HepG2 (cell line): ENCODE measurements around the gene CCDC126. TPM values are rescaled to one million over a fixed set of nuclear protein-coding genes. Genes with fewer than 3 reads are reported as not detected.

Source experiments
- CCAR2 ChIP-seq: fragments of 200-400 bp; formaldehyde crosslinking; optimal IDR thresholded peaks from 2 replicates; pipeline ENCODE3; 2018; ENCODE audit warnings: low read depth, mild to moderate bottlenecking, low read length, moderate library complexity
- ELK4 ChIP-seq: sonication (generic); formaldehyde crosslinking; IDR thresholded peaks from 2 replicates; pipeline ENCODE4 v1.9.0; 2021; ENCODE audit warnings: missing genetic modification reagents, borderline replicate concordance
- FOXO4 ChIP-seq: sonication (generic); formaldehyde crosslinking; conservative IDR thresholded peaks from 2 replicates; pipeline ENCODE4 v1.8.1; 2023; ENCODE audit warnings: missing genetic modification reagents
- GRHL1 ChIP-seq: sonication (generic); formaldehyde crosslinking; conservative IDR thresholded peaks from 2 replicates; pipeline ENCODE4 v1.8.0; 2022; ENCODE audit warnings: missing genetic modification reagents
- GTF2F1 ChIP-seq: fragments of 150-350 bp; IDR thresholded peaks from 2 replicates; pipeline ENCODE4 v1.6.1; 2014; ENCODE audit warnings: low read length
- HES4 ChIP-seq: sonication (generic); formaldehyde crosslinking; IDR thresholded peaks from 2 replicates; pipeline ENCODE4 v1.9.0; 2021; ENCODE audit warnings: mild to moderate bottlenecking, missing genetic modification reagents, borderline replicate concordance
- KDM2A ChIP-seq: sonication (generic); formaldehyde crosslinking; IDR thresholded peaks from 2 replicates; pipeline ENCODE4 v1.4.0; 2020; ENCODE audit warnings: low read depth, missing genetic modification reagents, borderline replicate concordance
- KMT2A ChIP-seq: sonication (generic); formaldehyde crosslinking; IDR thresholded peaks from 2 replicates; pipeline ENCODE4 v1.4.0; 2020; ENCODE audit warnings: missing genetic modification reagents
- REXO4 ChIP-seq: sonication (generic); formaldehyde crosslinking; IDR thresholded peaks from 2 replicates; pipeline ENCODE4 v1.8.0; 2022; ENCODE audit warnings: missing genetic modification reagents, mild to moderate bottlenecking, borderline replicate concordance
- RFXAP ChIP-seq: sonication (generic); formaldehyde crosslinking; IDR thresholded peaks from 2 replicates; pipeline ENCODE4 v1.4.0; 2020; ENCODE audit warnings: missing genetic modification reagents, borderline replicate concordance
- TIGD3 ChIP-seq: sonication (generic); formaldehyde crosslinking; IDR thresholded peaks from 2 replicates; pipeline ENCODE4 v1.5.1; 2020; ENCODE audit warnings: mild to moderate bottlenecking, missing genetic modification reagents, borderline replicate concordance
- ZBTB26 ChIP-seq: IDR thresholded peaks from 2 replicates; pipeline ENCODE4 v1.6.1; 2016; ENCODE audit warnings: missing compliant biosample characterization, missing genetic modification reagents, borderline replicate concordance
- ZBTB3 ChIP-seq: sonication (generic); formaldehyde crosslinking; IDR thresholded peaks from 2 replicates; pipeline ENCODE4 v1.4.0; 2020; ENCODE audit warnings: low read depth, mild to moderate bottlenecking, moderate library complexity, missing genetic modification reagents, borderline replicate concordance
- ZNF230 ChIP-seq: sonication (generic); formaldehyde crosslinking; IDR thresholded peaks from 2 replicates; pipeline ENCODE4 v1.4.0; 2020; ENCODE audit warnings: mild to moderate bottlenecking, missing genetic modification reagents
- ZNF256 ChIP-seq: sonication (generic); formaldehyde crosslinking; conservative IDR thresholded peaks from 2 replicates; pipeline ENCODE4 v1.4.0; 2020; ENCODE audit warnings: missing genetic modification reagents
- ZNF30 ChIP-seq: sonication (generic); formaldehyde crosslinking; IDR thresholded peaks from 2 replicates; pipeline ENCODE4 v1.5.0; 2020; ENCODE audit warnings: mild to moderate bottlenecking, missing genetic modification reagents
- ZNF350 ChIP-seq: sonication (generic); formaldehyde crosslinking; IDR thresholded peaks from 2 replicates; pipeline ENCODE4 v1.4.0; 2020; ENCODE audit warnings: mild to moderate bottlenecking, low read depth, missing genetic modification reagents, borderline replicate concordance
- ZNF362 ChIP-seq: sonication (generic); formaldehyde crosslinking; IDR thresholded peaks from 2 replicates; pipeline ENCODE4 v1.4.0; 2020; ENCODE audit warnings: missing genetic modification reagents, mild to moderate bottlenecking, borderline replicate concordance
- ZSCAN22 ChIP-seq: sonication (generic); formaldehyde crosslinking; IDR thresholded peaks from 2 replicates; pipeline ENCODE4 v1.4.0; 2020; ENCODE audit warnings: mild to moderate bottlenecking, missing genetic modification reagents
- polyA plus RNA-seq, 8 experiments: library from polyadenylated mRNA; depleted of rRNA in 3 of 8; stranded (reverse) in 7 of 8; unstranded in 1 of 8; fragments of >200 nt; fragmentation: Illumina TruSeq in 4 of 8; extraction: Trizol in 4 of 8; gene quantifications; 2 replicates each; pipeline versions ENCODE4 v1.2.1 to v1.2.3, GENCODE V29; 2011 to 2016; ENCODE audit warnings: low read depth in 4 of 8, missing spikeins in 1 of 8, mixed read lengths in 1 of 8; ENCODE audit not compliant: insufficient read depth in 1 of 8
- total RNA-seq, 5 experiments: library from RNA; depleted of rRNA; stranded (reverse); fragments of >200 nt; fragmentation: Illumina TruSeq; extraction: Trizol; gene quantifications; 2 replicates each; pipeline ENCODE4 v1.2.3, GENCODE V29; 2016; ENCODE audit warnings: low read depth in 1 of 5

The CCDC126 gene
- total and polyA plus RNA-seq, 2 of the 13 experiments (the other 11 are each of a cell fraction or from before 2014, with no cell fraction given) = 3.5 to 9.3 TPM

GRCh38 chr7:23597094-23598091 lies at the start of gene CCDC126 (continued):
- TF ChIP-seq ZBTB26 = peak; percentile 76; the same call in 1 of the 2 replicates
- TF ChIP-seq ZSCAN22 (CRISPR knock-in tag) = peak; percentile 47; the same call in 1 of the 2 replicates
- TF ChIP-seq HES4 (CRISPR knock-in tag) = no peak
- TF ChIP-seq REXO4 (CRISPR knock-in tag) = no peak
- TF ChIP-seq CCAR2 = no peak
- TF ChIP-seq GTF2F1 = no peak
- no peak for TF ChIP-seq ZNF30 (CRISPR knock-in tag)
- TF ChIP-seq ZNF350 (CRISPR knock-in tag) = peak; percentile 71; the same call in 1 of the 2 replicates
- TF ChIP-seq ZNF362 (CRISPR knock-in tag) = no peak
- peak; percentile 84 for TF ChIP-seq ZNF256 (CRISPR knock-in tag)
- 0 out of 2 replicates have a peak, but pooled peaks have one; percentile 53 for TF ChIP-seq ZNF230
- TF ChIP-seq ZBTB3 (CRISPR knock-in tag) = no peak
- peak; percentile 92 for TF ChIP-seq KDM2A (CRISPR knock-in tag)
- 0 out of 2 replicates have a peak, but pooled peaks have one; percentile 58 for TF ChIP-seq FOXO4 (CRISPR knock-in tag)
- no peak for TF ChIP-seq ELK4 (CRISPR knock-in tag)
- TF ChIP-seq TIGD3 = 0 out of 2 replicates have a peak, but pooled peaks have one; percentile 54
- TF ChIP-seq GRHL1 (CRISPR knock-in tag) = no peak
- TF ChIP-seq KMT2A (CRISPR knock-in tag) = peak; percentile 83
- TF ChIP-seq RFXAP = peak; percentile 62; the same call in 1 of the 2 replicates
